Activated naive CD4-positive, alpha-beta T cell (primary cell): ENCODE measurements around the gene KRTAP19-8.

Source experiments
- DNase-seq, 4 experiments: peaks; one replicate each; lab custom pipeline; 2025; lab: John Stamatoyannopoulos, UW

The KRTAP19-8 gene

GRCh38 chr21:31038376-31038775, at the start of gene KRTAP19-8:
KRTAP19-8 (minus strand) TSS chr21:31038476; CDS start chr21:31038443, 33 bp downstream.
- no peak for DNase-seq

GRCh38 chr21:31087639-31088473, 49.6 kb upstream of the KRTAP19-8 start:
- DNase-seq = no peak

- no peak for DNase-seq
Measured at GRCh38 chr21:31084689-31085088, 46.4 kb upstream of the KRTAP19-8 start.

- no peak for DNase-seq
Measured at GRCh38 chr21:31078796-31079195, 40.5 kb upstream of the KRTAP19-8 start.

GRCh38 chr21:31078216-31078615, 39.9 kb upstream of the KRTAP19-8 start:
- DNase-seq = no peak

GRCh38 chr21:31075848-31076247, 37.6 kb upstream of the KRTAP19-8 start:
- no peak for DNase-seq

GRCh38 chr21:31072533-31072932, 34.3 kb upstream of the KRTAP19-8 start:
- no peak for DNase-seq

- DNase-seq = no peak
Measured at GRCh38 chr21:31064803-31065202, 26.5 kb upstream of the KRTAP19-8 start.

- no peak for DNase-seq
Measured at GRCh38 chr21:31052489-31053142, 14.3 kb upstream of the KRTAP19-8 start.

- no peak for DNase-seq
Measured at GRCh38 chr21:31050577-31051157, 12.4 kb upstream of the KRTAP19-8 start.

GRCh38 chr21:31045841-31046240, 7.6 kb upstream of the KRTAP19-8 start:
- no peak for DNase-seq

GRCh38 chr21:31043471-31043870, 5.2 kb upstream of the KRTAP19-8 start:
- no peak for DNase-seq

- DNase-seq = no peak
Measured at GRCh38 chr21:31042080-31042464, 3.8 kb upstream of the KRTAP19-8 start.

- DNase-seq = no peak
Measured at GRCh38 chr21:31041295-31042079, 3.2 kb upstream of the KRTAP19-8 start.

- no peak for DNase-seq
Measured at GRCh38 chr21:31034378-31034777, 3.9 kb downstream of the KRTAP19-8 start.

- no peak for DNase-seq
Measured at GRCh38 chr21:31030367-31031106, 7.7 kb downstream of the KRTAP19-8 start.

GRCh38 chr21:31023680-31024079, 14.6 kb downstream of the KRTAP19-8 start:
- no peak for DNase-seq

GRCh38 chr21:31022306-31022705, 16.0 kb downstream of the KRTAP19-8 start:
- DNase-seq = no peak

- DNase-seq = no peak
Measured at GRCh38 chr21:31018232-31018631, 20.0 kb downstream of the KRTAP19-8 start.

GRCh38 chr21:31014891-31015290, 23.4 kb downstream of the KRTAP19-8 start:
- DNase-seq = no peak
